ENCODE data around the gene DHCR7.

DHCR7 gene

DNA sequence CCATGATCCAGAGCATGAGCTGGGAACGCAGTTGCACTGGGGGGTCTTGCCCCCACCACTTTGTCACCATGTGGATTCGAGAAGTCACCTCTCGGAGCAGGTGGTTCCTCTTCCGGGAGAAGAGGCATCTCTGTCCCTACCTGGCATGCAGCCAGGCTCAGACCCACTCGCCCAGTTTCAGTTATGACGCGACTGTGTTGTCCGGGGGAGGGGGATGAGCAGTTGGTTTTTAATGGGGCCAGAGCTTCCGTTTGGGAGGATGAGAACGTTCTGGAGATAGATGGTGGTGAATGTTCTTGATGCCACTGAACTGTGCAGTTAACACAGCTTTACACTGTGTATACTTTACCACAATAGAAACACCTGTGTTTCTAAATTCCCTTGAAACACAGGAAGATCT is 41.5 kb downstream of the DHCR7 start:
- TF ChIP-seq CTCF (IDR thresholded peaks at IDR 0.05; ENCODE audit: borderline replicate concordance, control extremely low read depth, extremely low read depth, insufficient read depth, missing control alignments) = no peak
- in situ Hi-C loops (cut with MboI; ENCODE audit: low sequenced_read_pairs, unreplicated experiment) = loop anchor here (25.0 kb wide), 1 partner anchor 944 kb away; no protein-coding TSS in a partner anchor
- DNase-seq (ENCODE audit: low spot score) = no peak

GRCh38 chr11:71404209-71404608 is 44.0 kb downstream of the DHCR7 start:
- TF ChIP-seq CTCF (IDR thresholded peaks at IDR 0.05; ENCODE audit: borderline replicate concordance, control extremely low read depth, extremely low read depth, insufficient read depth, missing control alignments) = no peak
- in situ Hi-C loops (cut with MboI; ENCODE audit: low sequenced_read_pairs, unreplicated experiment) = loop anchor here (25.0 kb wide), 1 partner anchor 942 kb away; no protein-coding TSS in a partner anchor
- DNase-seq (ENCODE audit: low spot score) = no peak

GRCh38 chr11:71402878-71403277 is 45.3 kb downstream of the DHCR7 start:
- DNase-seq (ENCODE audit: low spot score) = no peak
- in situ Hi-C loops (cut with MboI; ENCODE audit: low sequenced_read_pairs, unreplicated experiment) = loop anchor here (25.0 kb wide), 1 partner anchor 941 kb away; no protein-coding TSS in a partner anchor
- no peak for TF ChIP-seq CTCF (IDR thresholded peaks at IDR 0.05; ENCODE audit: borderline replicate concordance, control extremely low read depth, extremely low read depth, insufficient read depth, missing control alignments)

- no peak for TF ChIP-seq CTCF (IDR thresholded peaks at IDR 0.05; ENCODE audit: borderline replicate concordance, control extremely low read depth, extremely low read depth, insufficient read depth, missing control alignments)
- in situ Hi-C loops (cut with MboI; ENCODE audit: low sequenced_read_pairs, unreplicated experiment) = loop anchor here (25.0 kb wide), 1 partner anchor 938 kb away; no protein-coding TSS in a partner anchor
- no peak for DNase-seq (ENCODE audit: low spot score)
Measured at GRCh38 chr11:71400216-71400615, 48.0 kb downstream of the DHCR7 start.

DNA sequence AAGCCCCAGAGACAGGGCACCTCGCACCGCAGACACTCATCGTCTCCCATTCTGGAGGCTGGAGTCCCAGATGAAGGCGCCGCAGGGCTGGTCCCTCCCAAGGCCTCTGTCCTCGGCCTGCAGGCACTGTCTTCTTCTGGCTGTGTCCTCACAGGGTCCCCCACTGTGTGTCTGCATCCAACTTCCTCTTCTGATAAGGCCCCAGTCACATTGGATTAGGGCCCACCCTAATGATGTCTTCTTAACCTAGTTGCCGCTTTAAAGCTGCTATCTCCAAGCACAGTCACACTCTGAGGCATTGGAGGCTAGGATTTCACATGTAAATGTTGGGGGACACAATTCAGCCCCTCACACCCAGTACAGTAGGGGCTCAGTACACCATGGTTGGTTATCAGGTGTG is 48.9 kb downstream of the DHCR7 start:
- no peak for TF ChIP-seq CTCF (IDR thresholded peaks at IDR 0.05; ENCODE audit: borderline replicate concordance, control extremely low read depth, extremely low read depth, insufficient read depth, missing control alignments)
- in situ Hi-C loops (cut with MboI; ENCODE audit: low sequenced_read_pairs, unreplicated experiment) = no loop called here
- no peak for DNase-seq (ENCODE audit: low spot score)

- no peak for TF ChIP-seq CTCF (IDR thresholded peaks at IDR 0.05; ENCODE audit: borderline replicate concordance, control extremely low read depth, extremely low read depth, insufficient read depth, missing control alignments)
- in situ Hi-C loops (cut with MboI; ENCODE audit: low sequenced_read_pairs, unreplicated experiment) = no loop called here
- DNase-seq (ENCODE audit: low spot score) = no peak
Measured at GRCh38 chr11:71397961-71398360, 50.2 kb downstream of the DHCR7 start.
